Common myeloid progenitor, CD34-positive (primary cell): Measurements from ENCODE around the gene KRT80. TPM values are rescaled to one million over a fixed set of nuclear protein-coding genes. Genes with fewer than 3 reads are reported as not detected.
"Not testable (repeated sequence)": the region's sequence is repeated elsewhere in the genome, so short reads cannot be mapped to it uniquely, and the experiment has no call there.

Experiments
- CTCF ChIA-PET: fragments of 350-600 bp; sonication (Branson Sonifier 250); formaldehyde crosslinking; loops from one replicate; lab custom pipeline; 2021; ENCODE audit warnings: antibody characterized with exemption; lab: Charles Lee
- POLR2A ChIA-PET: fragments of 350-600 bp; sonication (Branson Sonifier 250); formaldehyde crosslinking; loops from one replicate; lab custom pipeline; 2021; ENCODE audit warnings: antibody characterized with exemption; lab: Charles Lee
- DNase-seq, 3 donors: peaks; one replicate each; pipeline versions ENCODE4 v3.0.0 to v3.0.0-alpha.2; 2013
- H3K27ac ChIP-seq, 2 experiments: 1 replicate in 1 of 2; 2 replicates in 1 of 2; pipeline ENCODE4 v1.7.0; 2013; ENCODE audit warnings: inconsistent platforms in 2 of 2, low read length in 2 of 2, mild to moderate bottlenecking in 2 of 2, low read depth in 1 of 2, moderate library complexity in 1 of 2; ENCODE audit not compliant: severe bottlenecking in 2 of 2, insufficient read depth in 1 of 2, poor library complexity in 1 of 2
- H3K27me3 ChIP-seq, 5 experiments: replicated peaks in 2 of 5; 1 replicate in 3 of 5; 2 replicates in 2 of 5; pipeline versions ENCODE4 v1.6.1 to v1.7.0; 2013; ENCODE audit warnings: low read length in 4 of 5, mild to moderate bottlenecking in 2 of 5, moderate library complexity in 2 of 5, inconsistent platforms in 1 of 5; ENCODE audit not compliant: insufficient read depth in 5 of 5, control insufficient read depth in 4 of 5
- H3K36me3 ChIP-seq, 4 experiments: 1 replicate in 2 of 4; 2 replicates in 2 of 4; pipeline versions ENCODE4 v1.6.1 to v1.7.0; 2013; ENCODE audit warnings: low read length in 3 of 4, control low read depth in 1 of 4, mild to moderate bottlenecking in 1 of 4; ENCODE audit not compliant: control insufficient read depth in 4 of 4, insufficient read depth in 4 of 4
- H3K4me1 ChIP-seq, 4 experiments: 1 replicate in 3 of 4; 2 replicates in 1 of 4; pipeline versions ENCODE4 v1.6.1 to v1.7.1; 2013; ENCODE audit warnings: low read length in 3 of 4, mild to moderate bottlenecking in 3 of 4, control low read depth in 1 of 4, inconsistent platforms in 1 of 4, moderate library complexity in 1 of 4; ENCODE audit not compliant: control insufficient read depth in 4 of 4, insufficient read depth in 4 of 4; ENCODE audit errors: control extremely low read depth in 1 of 4
- H3K4me3 ChIP-seq, 7 experiments: 1 replicate in 4 of 7; 2 replicates in 3 of 7; pipeline versions ENCODE4 v1.5.1 to v1.7.0; 2013; ENCODE audit warnings: mild to moderate bottlenecking in 7 of 7, low read length in 6 of 7, moderate library complexity in 6 of 7, inconsistent platforms in 2 of 7, low read depth in 2 of 7, control low read depth in 1 of 7; ENCODE audit not compliant: insufficient read depth in 4 of 7, control insufficient read depth in 1 of 7; ENCODE audit errors: extremely low read depth in 1 of 7
- H3K9me3 ChIP-seq, 5 experiments: 1 replicate in 4 of 5; 2 replicates in 1 of 5; pipeline versions ENCODE4 v1.6.1 to v1.7.1; 2013; ENCODE audit warnings: low read length in 4 of 5, mild to moderate bottlenecking in 2 of 5, inconsistent platforms in 1 of 5, low read depth in 1 of 5, moderate library complexity in 1 of 5; ENCODE audit not compliant: control insufficient read depth in 4 of 5, insufficient read depth in 2 of 5; ENCODE audit errors: control extremely low read depth in 1 of 5
- WGBS: methylation state at CpG from one replicate; pipeline ENCODE4 v1.1.5; 2013; ENCODE audit not compliant: insufficient coverage; 5-methylcytosine and 5-hydroxymethylcytosine counted together
- polyA plus RNA-seq: library from polyadenylated mRNA; unstranded; fragments of 120-200 nt; gene quantifications from one replicate; pipeline ENCODE4 v1.2.1, GENCODE V29; 2013

The KRT80 gene
- not detected for polyA plus RNA-seq

GRCh38 chr12:52191841-52192791, at the start of gene KRT80:
KRT80 (minus strand) TSS chr12:52192014; CDS start chr12:52191902, 112 bp downstream.
- Histone ChIP-seq H3K9me3 (no peaks in the 10 kb centered on the region), H3K27me3 (peaks cover 0 to 3% (median 0%) of the 10 kb centered on the region in 5 experiments), H3K36me3 (no peaks in the 10 kb centered on the region), H3K4me1 (peaks cover 0 to 35% (median 34%) of the 10 kb centered on the region in 4 experiments), H3K4me3 (no peak within 1 kb of the TSS), H3K27ac (no peak within 1 kb of the TSS)
- peak; percentile 85 to 95 (median 95) for DNase-seq
- WGBS, result 65% methylated on average over 13 of the region's 20 CpGs
- POLR2A ChIA-PET, result no interaction called here
- CTCF ChIA-PET, result interaction anchor here (0.6 to 1.9 kb wide), 9 partner anchors 10 to 261 kb away, joined by 3 to 6 read pairs (median 3); no protein-coding TSS in a partner anchor

- no peak for DNase-seq
- POLR2A ChIA-PET, result no interaction called here
- CTCF ChIA-PET, result interaction anchor here (1.0 to 1.2 kb wide), 3 partner anchors 24 to 37 kb away, joined by 3 read pairs; no protein-coding TSS in a partner anchor
- Histone ChIP-seq H3K36me3 (no peaks in the 10 kb centered on the region), H3K27ac (no peak overlapping the region), H3K27me3 (peaks cover 0 to 7% (median 2%) of the 10 kb centered on the region in 5 experiments), H3K4me1 (peaks cover 0 to 25% (median 15%) of the 10 kb centered on the region in 4 experiments), H3K9me3 (no peaks in the 10 kb centered on the region), H3K4me3 (no peak overlapping the region)
- WGBS, result 87% methylated on average over 9 of the region's 11 CpGs
Observed at GRCh38 chr12:52241205-52241842, 49.5 kb upstream of the KRT80 start.

GRCh38 chr12:52240247-52240646, 48.4 kb upstream of the KRT80 start:
- POLR2A ChIA-PET, H3K4me3 ChIP-seq, H3K9me3 ChIP-seq, H3K27me3 ChIP-seq, H3K27ac ChIP-seq, H3K36me3 ChIP-seq, DNase-seq: not testable (repeated sequence)
- peaks cover 0 to 24% (median 15%) of the 10 kb centered on the region in 4 experiments for H3K4me1 ChIP-seq
- CTCF ChIA-PET, result interaction anchor here (1.1 to 1.3 kb wide), 3 partner anchors 18 to 88 kb away, joined by 3 read pairs; no protein-coding TSS in a partner anchor
- 94% methylated on average over 4 of the region's 6 CpGs for WGBS

- Histone ChIP-seq H3K36me3 (no peaks in the 10 kb centered on the region), H3K27ac (no peak overlapping the region), H3K27me3 (peaks cover 0 to 14% (median 3%) of the 10 kb centered on the region in 5 experiments), H3K4me3 (no peak overlapping the region), H3K9me3 (no peaks in the 10 kb centered on the region), H3K4me1 (peaks cover 0 to 21% (median 15%) of the 10 kb centered on the region in 4 experiments)
- DNase-seq, result no peak
- CTCF ChIA-PET, result interaction anchor here (1.1 to 1.7 kb wide), 4 partner anchors 18 to 89 kb away, joined by 3 read pairs; no protein-coding TSS in a partner anchor
- WGBS, result 86% methylated on average over 1 of the region's 2 CpGs
- POLR2A ChIA-PET, result no interaction called here
Observed at GRCh38 chr12:52239767-52240166, 48.0 kb upstream of the KRT80 start.

GRCh38 chr12:52238916-52239646, 47.3 kb upstream of the KRT80 start:
- Histone ChIP-seq H3K36me3 (no peaks in the 10 kb centered on the region), H3K9me3 (no peaks in the 10 kb centered on the region), H3K4me1 (peaks cover 0 to 14% (median 10%) of the 10 kb centered on the region in 4 experiments), H3K27ac (no peak overlapping the region), H3K27me3 (peaks cover 0 to 20% (median 3%) of the 10 kb centered on the region in 5 experiments), H3K4me3 (no peak overlapping the region)
- POLR2A ChIA-PET, result no interaction called here
- 96% methylated on average over 2 of the region's 7 CpGs for WGBS
- CTCF ChIA-PET, result interaction anchor here (1.2 to 4.4 kb wide), 5 partner anchors 9 to 90 kb away, joined by 3 to 20 read pairs (median 3); no protein-coding TSS in a partner anchor
- no peak for DNase-seq

- Histone ChIP-seq H3K4me1 (peaks cover 0 to 8% (median 4%) of the 10 kb centered on the region in 4 experiments), H3K27ac (no peak overlapping the region), H3K36me3 (no peaks in the 10 kb centered on the region), H3K4me3 (no peak overlapping the region), H3K9me3 (no peaks in the 10 kb centered on the region), H3K27me3 (peaks cover 0 to 27% (median 5%) of the 10 kb centered on the region in 5 experiments)
- WGBS, result 100% methylated on average over 4 of the region's 4 CpGs
- ChIA-PET POLR2A (no interaction called here), CTCF (interaction anchor here (0.9 to 4.4 kb wide), 13 partner anchors 9 to 83 kb away, joined by 3 to 20 read pairs (median 4); no protein-coding TSS in a partner anchor)
- no peak for DNase-seq
Observed at GRCh38 chr12:52238207-52238840, 46.5 kb upstream of the KRT80 start.
